WTC11 (cell line): ENCODE data around the gene RAB25. TPM values are rescaled to one million over a fixed set of nuclear protein-coding genes. Genes with fewer than 3 reads are reported as not detected.

Source experiments
- ATAC-seq: fragments of 200-7000 bp; cut with Tn5 transposase; 2 replicates; pipeline ENCODE4 v1.10.0; 2021; ENCODE audit warnings: mild to moderate bottlenecking, moderate library complexity
- CTCF ChIA-PET: fragments of 300-600 bp; sonication (Branson Sonifier 250); formaldehyde crosslinking; loops from one replicate; lab custom pipeline; 2021; ENCODE audit warnings: antibody characterized with exemption; lab: Charles Lee
- POLR2A ChIA-PET: fragments of 350-600 bp; sonication (Branson Sonifier 250); formaldehyde crosslinking; loops from one replicate; lab custom pipeline; 2021; ENCODE audit warnings: antibody characterized with exemption; lab: Charles Lee
- DNase-seq: peaks from one replicate; pipeline ENCODE4 v3.0.0; 2021; ENCODE audit warnings: low spot score
- H3K27ac Mint-ChIP-seq: 2 replicates; pipeline ENCODE4 v1.8.0; 2021; ENCODE audit warnings: mixed read lengths
- H3K27me3 Mint-ChIP-seq: 2 replicates; pipeline ENCODE4 v1.8.0; 2021; ENCODE audit warnings: low read depth, mild to moderate bottlenecking, moderate library complexity, mixed read lengths
- H3K36me3 Mint-ChIP-seq: 2 replicates; pipeline ENCODE4 v1.8.0; 2021; ENCODE audit warnings: mixed read lengths
- H3K4me1 Mint-ChIP-seq: 2 replicates; pipeline ENCODE4 v1.8.0; 2022; ENCODE audit warnings: mixed read lengths
- H3K4me3 Mint-ChIP-seq: 2 replicates; pipeline ENCODE4 v1.8.0; 2021; ENCODE audit warnings: mild to moderate bottlenecking, moderate library complexity, mixed read lengths
- H3K9me3 Mint-ChIP-seq: 2 replicates; pipeline ENCODE4 v1.8.0; 2021; ENCODE audit warnings: mixed read lengths
- EMX1 ChIP-seq: fragments of 250-450 bp; sonication (Bioruptor Pico); IDR thresholded peaks from 2 replicates; pipeline ENCODE4 v1.8.0; 2021; ENCODE audit warnings: mild to moderate bottlenecking
- FOXP1 ChIP-seq: sonication (generic); formaldehyde crosslinking; IDR thresholded peaks from 2 replicates; pipeline ENCODE4 v1.8.0; 2022; ENCODE audit warnings: missing genetic modification reagents, mild to moderate bottlenecking, moderate library complexity, borderline replicate concordance
- GABPB1 ChIP-seq: sonication (generic); formaldehyde crosslinking; IDR thresholded peaks from 2 replicates; pipeline ENCODE4 v1.8.1; 2023; ENCODE audit warnings: mild to moderate bottlenecking, missing genetic modification reagents
- GRHL2 ChIP-seq: fragments of 250-450 bp; sonication (Bioruptor Pico); IDR thresholded peaks from 2 replicates; pipeline ENCODE4 v1.8.0; 2022; ENCODE audit warnings: mild to moderate bottlenecking, moderate library complexity; ENCODE audit not compliant: insufficient replicate concordance, severe bottlenecking
- GTF2I ChIP-seq: fragments of 250-450 bp; sonication (Bioruptor Pico); conservative IDR thresholded peaks from 2 replicates; pipeline ENCODE4 v1.4.0; 2021; ENCODE audit warnings: mild to moderate bottlenecking
- JUN ChIP-seq: sonication (generic); formaldehyde crosslinking; IDR thresholded peaks from 2 replicates; pipeline ENCODE4 v1.8.0; 2023; ENCODE audit warnings: mild to moderate bottlenecking, missing genetic modification reagents
- MXD4 ChIP-seq: fragments of 250-450 bp; sonication (Bioruptor Pico); IDR thresholded peaks from 2 replicates; pipeline ENCODE4 v1.8.0; 2021; ENCODE audit warnings: mild to moderate bottlenecking, moderate library complexity, borderline replicate concordance
- NR1H2 ChIP-seq: sonication (generic); formaldehyde crosslinking; IDR thresholded peaks from 2 replicates; pipeline ENCODE4 v1.9.0; 2021; ENCODE audit warnings: mild to moderate bottlenecking, moderate library complexity, missing genetic modification reagents
- NR3C1 ChIP-seq: sonication (generic); formaldehyde crosslinking; conservative IDR thresholded peaks from 2 replicates; pipeline ENCODE4 v1.8.1; 2023; ENCODE audit warnings: low read depth, mild to moderate bottlenecking, missing genetic modification reagents
- RELA ChIP-seq: sonication (generic); formaldehyde crosslinking; IDR thresholded peaks from 2 replicates; pipeline ENCODE4 v1.8.1; 2022; ENCODE audit warnings: missing genetic modification reagents, mild to moderate bottlenecking, borderline replicate concordance
- SMAD4 ChIP-seq: sonication (generic); formaldehyde crosslinking; IDR thresholded peaks from 2 replicates; pipeline ENCODE4 v1.8.0; 2022; ENCODE audit warnings: mild to moderate bottlenecking, missing genetic modification reagents
- SP1 ChIP-seq: sonication (generic); formaldehyde crosslinking; conservative IDR thresholded peaks from 2 replicates; pipeline ENCODE4 v1.8.1; 2022; ENCODE audit warnings: missing genetic modification reagents
- ZBTB21 ChIP-seq: sonication (generic); formaldehyde crosslinking; IDR thresholded peaks from 2 replicates; pipeline ENCODE4 v1.8.1; 2023; ENCODE audit warnings: mild to moderate bottlenecking, missing genetic modification reagents, borderline replicate concordance
- ZNF138 ChIP-seq: sonication (generic); formaldehyde crosslinking; conservative IDR thresholded peaks from 2 replicates; pipeline ENCODE4 v1.8.1; 2022; ENCODE audit warnings: mild to moderate bottlenecking, moderate library complexity, missing genetic modification reagents
- ZNF219 ChIP-seq: sonication (generic); formaldehyde crosslinking; IDR thresholded peaks from 2 replicates; pipeline ENCODE4 v1.8.0; 2023; ENCODE audit warnings: missing genetic modification reagents, mild to moderate bottlenecking, borderline replicate concordance
- total RNA-seq: library from RNA; stranded (reverse); gene quantifications from 3 replicates; pipeline ENCODE4 v1.2.3, GENCODE V29; 2021
- TF ChIP-seq, protein P1 (sequence below): sonication (generic); formaldehyde crosslinking; IDR thresholded peaks from 2 replicates; pipeline ENCODE4 v1.8.0; 2023; ENCODE audit warnings: missing genetic modification reagents, mild to moderate bottlenecking, borderline replicate concordance
- TF ChIP-seq, protein P2 (sequence below): sonication (generic); formaldehyde crosslinking; IDR thresholded peaks from 2 replicates; pipeline ENCODE4 v1.8.1; 2022; ENCODE audit warnings: low read depth, missing genetic modification reagents, borderline replicate concordance
- TF ChIP-seq, protein P3 (sequence below): sonication (generic); formaldehyde crosslinking; IDR thresholded peaks from 2 replicates; pipeline ENCODE4 v1.8.0; 2023; ENCODE audit warnings: missing genetic modification reagents
- TF ChIP-seq, protein P4 (sequence below): sonication (generic); formaldehyde crosslinking; IDR thresholded peaks from 2 replicates; pipeline ENCODE4 v1.8.1; 2023; ENCODE audit warnings: mild to moderate bottlenecking, missing genetic modification reagents
- TF ChIP-seq, protein P5 (sequence below): sonication (generic); formaldehyde crosslinking; IDR thresholded peaks from 2 replicates; pipeline ENCODE4 v1.8.1; 2022; ENCODE audit warnings: mild to moderate bottlenecking, moderate library complexity, missing genetic modification reagents

The RAB25 gene
- total RNA-seq, 1 experiment from 2014 or later: 61.9 TPM

DNA sequence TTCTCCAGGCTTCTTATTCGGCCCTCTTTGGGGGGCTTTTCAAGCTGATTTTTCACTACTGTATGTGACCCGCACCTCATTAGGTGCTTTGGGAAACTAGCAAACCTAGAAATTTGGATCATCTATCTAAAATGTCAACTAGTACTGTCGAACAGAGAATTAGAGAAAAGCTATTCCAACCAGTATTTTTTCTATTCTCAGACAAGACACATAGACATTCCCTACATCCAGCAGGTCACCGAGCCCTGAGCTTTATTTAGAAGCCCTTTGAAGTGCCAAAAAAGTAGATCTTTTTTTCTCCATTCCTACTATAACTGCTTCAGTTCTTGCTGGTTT lies 39.9 kb upstream of the RAB25 start:
- Mint-ChIP-seq H3K9me3 (no peaks in the 10 kb centered on the region), H3K27ac (no peak overlapping the region), H3K36me3 (peaks cover 33% of the 10 kb centered on the region), H3K27me3 (peaks cover 28% of the 10 kb centered on the region), H3K4me1 (peaks cover 12% of the 10 kb centered on the region), H3K4me3 (peak overlapping the region; percentile 85)
- ATAC-seq: no peak
- ChIA-PET CTCF (interaction anchor here (0.6 to 2.0 kb wide), 4 partner anchors 44 to 116 kb away, joined by 3 to 5 read pairs (median 4); no protein-coding TSS in a partner anchor), POLR2A (interaction anchor here (1.0 kb wide), 1 partner anchor 13 kb away, joined by 4 read pairs; no protein-coding TSS in a partner anchor)
- TF ChIP-seq, protein P1, sequence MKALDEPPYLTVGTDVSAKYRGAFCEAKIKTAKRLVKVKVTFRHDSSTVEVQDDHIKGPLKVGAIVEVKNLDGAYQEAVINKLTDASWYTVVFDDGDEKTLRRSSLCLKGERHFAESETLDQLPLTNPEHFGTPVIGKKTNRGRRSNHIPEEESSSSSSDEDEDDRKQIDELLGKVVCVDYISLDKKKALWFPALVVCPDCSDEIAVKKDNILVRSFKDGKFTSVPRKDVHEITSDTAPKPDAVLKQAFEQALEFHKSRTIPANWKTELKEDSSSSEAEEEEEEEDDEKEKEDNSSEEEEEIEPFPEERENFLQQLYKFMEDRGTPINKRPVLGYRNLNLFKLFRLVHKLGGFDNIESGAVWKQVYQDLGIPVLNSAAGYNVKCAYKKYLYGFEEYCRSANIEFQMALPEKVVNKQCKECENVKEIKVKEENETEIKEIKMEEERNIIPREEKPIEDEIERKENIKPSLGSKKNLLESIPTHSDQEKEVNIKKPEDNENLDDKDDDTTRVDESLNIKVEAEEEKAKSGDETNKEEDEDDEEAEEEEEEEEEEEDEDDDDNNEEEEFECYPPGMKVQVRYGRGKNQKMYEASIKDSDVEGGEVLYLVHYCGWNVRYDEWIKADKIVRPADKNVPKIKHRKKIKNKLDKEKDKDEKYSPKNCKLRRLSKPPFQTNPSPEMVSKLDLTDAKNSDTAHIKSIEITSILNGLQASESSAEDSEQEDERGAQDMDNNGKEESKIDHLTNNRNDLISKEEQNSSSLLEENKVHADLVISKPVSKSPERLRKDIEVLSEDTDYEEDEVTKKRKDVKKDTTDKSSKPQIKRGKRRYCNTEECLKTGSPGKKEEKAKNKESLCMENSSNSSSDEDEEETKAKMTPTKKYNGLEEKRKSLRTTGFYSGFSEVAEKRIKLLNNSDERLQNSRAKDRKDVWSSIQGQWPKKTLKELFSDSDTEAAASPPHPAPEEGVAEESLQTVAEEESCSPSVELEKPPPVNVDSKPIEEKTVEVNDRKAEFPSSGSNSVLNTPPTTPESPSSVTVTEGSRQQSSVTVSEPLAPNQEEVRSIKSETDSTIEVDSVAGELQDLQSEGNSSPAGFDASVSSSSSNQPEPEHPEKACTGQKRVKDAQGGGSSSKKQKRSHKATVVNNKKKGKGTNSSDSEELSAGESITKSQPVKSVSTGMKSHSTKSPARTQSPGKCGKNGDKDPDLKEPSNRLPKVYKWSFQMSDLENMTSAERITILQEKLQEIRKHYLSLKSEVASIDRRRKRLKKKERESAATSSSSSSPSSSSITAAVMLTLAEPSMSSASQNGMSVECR: no peak
- no peak for DNase-seq

DNA sequence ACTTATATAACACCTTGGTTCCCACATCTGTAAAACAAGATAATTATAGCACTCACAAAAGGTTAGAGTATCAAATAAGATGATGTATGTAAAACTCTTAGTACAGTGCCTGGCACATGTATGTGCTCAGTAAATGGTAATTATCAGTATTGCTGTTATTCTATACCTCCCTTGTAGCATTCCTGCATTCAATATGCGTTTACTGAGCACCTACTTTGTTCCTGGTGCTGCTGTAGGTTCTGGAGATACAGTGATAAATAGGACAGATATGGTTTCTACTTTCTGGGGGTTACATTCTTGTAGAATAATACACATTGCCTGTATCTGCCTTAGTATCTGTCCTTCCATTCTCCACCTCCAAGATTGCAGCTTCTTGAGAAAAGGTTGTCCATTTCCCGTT lies 39.0 kb upstream of the RAB25 start:
- Mint-ChIP-seq H3K9me3 (no peaks in the 10 kb centered on the region), H3K4me3 (no peak overlapping the region), H3K4me1 (peaks cover 14% of the 10 kb centered on the region), H3K36me3 (peaks cover 26% of the 10 kb centered on the region), H3K27ac (no peak overlapping the region), H3K27me3 (peaks cover 28% of the 10 kb centered on the region)
- TF ChIP-seq SMAD4 (CRISPR knock-in tag): no peak
- TF ChIP-seq, protein P2, sequence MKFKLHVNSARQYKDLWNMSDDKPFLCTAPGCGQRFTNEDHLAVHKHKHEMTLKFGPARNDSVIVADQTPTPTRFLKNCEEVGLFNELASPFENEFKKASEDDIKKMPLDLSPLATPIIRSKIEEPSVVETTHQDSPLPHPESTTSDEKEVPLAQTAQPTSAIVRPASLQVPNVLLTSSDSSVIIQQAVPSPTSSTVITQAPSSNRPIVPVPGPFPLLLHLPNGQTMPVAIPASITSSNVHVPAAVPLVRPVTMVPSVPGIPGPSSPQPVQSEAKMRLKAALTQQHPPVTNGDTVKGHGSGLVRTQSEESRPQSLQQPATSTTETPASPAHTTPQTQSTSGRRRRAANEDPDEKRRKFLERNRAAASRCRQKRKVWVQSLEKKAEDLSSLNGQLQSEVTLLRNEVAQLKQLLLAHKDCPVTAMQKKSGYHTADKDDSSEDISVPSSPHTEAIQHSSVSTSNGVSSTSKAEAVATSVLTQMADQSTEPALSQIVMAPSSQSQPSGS: no peak
- TF ChIP-seq GTF2I (CRISPR knock-in tag): no peak
- TF ChIP-seq, protein P3, sequence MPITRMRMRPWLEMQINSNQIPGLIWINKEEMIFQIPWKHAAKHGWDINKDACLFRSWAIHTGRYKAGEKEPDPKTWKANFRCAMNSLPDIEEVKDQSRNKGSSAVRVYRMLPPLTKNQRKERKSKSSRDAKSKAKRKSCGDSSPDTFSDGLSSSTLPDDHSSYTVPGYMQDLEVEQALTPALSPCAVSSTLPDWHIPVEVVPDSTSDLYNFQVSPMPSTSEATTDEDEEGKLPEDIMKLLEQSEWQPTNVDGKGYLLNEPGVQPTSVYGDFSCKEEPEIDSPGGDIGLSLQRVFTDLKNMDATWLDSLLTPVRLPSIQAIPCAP (CRISPR knock-in tag): no peak
- no peak for TF ChIP-seq SP1
- no peak for TF ChIP-seq JUN (CRISPR knock-in tag)
- no peak for TF ChIP-seq ZNF219 (CRISPR knock-in tag)
- TF ChIP-seq GABPB1 (CRISPR knock-in tag): no peak
- no peak for TF ChIP-seq NR1H2 (CRISPR knock-in tag)
- TF ChIP-seq, protein P4, sequence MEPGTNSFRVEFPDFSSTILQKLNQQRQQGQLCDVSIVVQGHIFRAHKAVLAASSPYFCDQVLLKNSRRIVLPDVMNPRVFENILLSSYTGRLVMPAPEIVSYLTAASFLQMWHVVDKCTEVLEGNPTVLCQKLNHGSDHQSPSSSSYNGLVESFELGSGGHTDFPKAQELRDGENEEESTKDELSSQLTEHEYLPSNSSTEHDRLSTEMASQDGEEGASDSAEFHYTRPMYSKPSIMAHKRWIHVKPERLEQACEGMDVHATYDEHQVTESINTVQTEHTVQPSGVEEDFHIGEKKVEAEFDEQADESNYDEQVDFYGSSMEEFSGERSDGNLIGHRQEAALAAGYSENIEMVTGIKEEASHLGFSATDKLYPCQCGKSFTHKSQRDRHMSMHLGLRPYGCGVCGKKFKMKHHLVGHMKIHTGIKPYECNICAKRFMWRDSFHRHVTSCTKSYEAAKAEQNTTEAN: no peak
- no peak for TF ChIP-seq GRHL2 (CRISPR knock-in tag)
- TF ChIP-seq, protein P5, sequence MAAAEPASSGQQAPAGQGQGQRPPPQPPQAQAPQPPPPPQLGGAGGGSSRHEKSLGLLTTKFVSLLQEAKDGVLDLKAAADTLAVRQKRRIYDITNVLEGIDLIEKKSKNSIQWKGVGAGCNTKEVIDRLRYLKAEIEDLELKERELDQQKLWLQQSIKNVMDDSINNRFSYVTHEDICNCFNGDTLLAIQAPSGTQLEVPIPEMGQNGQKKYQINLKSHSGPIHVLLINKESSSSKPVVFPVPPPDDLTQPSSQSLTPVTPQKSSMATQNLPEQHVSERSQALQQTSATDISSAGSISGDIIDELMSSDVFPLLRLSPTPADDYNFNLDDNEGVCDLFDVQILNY: no peak
- no peak for TF ChIP-seq RELA
- TF ChIP-seq MXD4 (CRISPR knock-in tag): no peak
- no peak for TF ChIP-seq ZBTB21 (CRISPR knock-in tag)
- TF ChIP-seq EMX1 (CRISPR knock-in tag): no peak
- TF ChIP-seq FOXP1: no peak
- no peak for TF ChIP-seq NR3C1 (CRISPR knock-in tag)
- no peak for TF ChIP-seq ZNF138
- DNase-seq (no peak), ATAC-seq (no peak)
- ChIA-PET CTCF (interaction anchor here (2.0 kb wide), 1 partner anchor 45 kb away, joined by 5 read pairs; no protein-coding TSS in a partner anchor), POLR2A (no interaction called here)
